Measurements from ENCODE around the gene MTCL1.

MTCL1 gene

DNA sequence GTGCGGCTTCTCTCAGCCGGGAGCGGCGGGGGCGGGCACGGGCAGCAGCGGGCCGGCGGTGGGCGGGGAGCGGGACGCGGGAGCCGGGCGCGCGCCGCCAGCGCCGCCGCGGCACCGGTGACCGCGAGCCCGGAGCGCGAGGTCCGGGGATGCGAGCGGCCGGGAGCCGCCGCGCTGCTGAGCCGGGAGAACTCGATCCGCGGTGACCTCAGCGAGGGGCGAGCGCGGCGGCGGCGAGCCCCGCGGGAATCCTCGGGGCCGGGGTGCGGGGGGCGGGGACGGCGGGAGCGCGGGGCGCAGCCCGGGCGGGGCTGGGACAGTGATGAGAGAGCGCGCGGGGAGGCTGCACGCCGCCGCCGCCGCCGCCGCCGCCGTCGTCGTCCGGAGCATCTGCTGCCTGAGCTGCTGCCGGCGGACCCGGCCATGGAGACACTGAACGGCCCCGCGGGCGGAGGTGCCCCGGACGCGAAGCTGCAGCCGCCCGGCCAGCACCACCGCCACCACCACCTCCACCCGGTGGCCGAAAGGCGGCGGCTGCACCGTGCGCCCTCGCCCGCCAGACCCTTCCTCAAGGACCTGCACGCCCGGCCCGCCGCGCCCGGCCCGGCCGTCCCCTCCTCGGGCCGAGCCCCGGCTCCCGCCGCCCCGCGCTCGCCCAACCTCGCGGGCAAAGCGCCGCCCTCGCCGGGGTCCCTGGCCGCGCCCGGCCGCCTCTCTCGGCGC lies at the start of gene MTCL1:
MTCL1 (plus strand) TSS at position 319 of the 723 bp plus-strand sequence; CDS start at position 424, 105 bp downstream.
- peak; percentile 87 for DNase-seq

DNA sequence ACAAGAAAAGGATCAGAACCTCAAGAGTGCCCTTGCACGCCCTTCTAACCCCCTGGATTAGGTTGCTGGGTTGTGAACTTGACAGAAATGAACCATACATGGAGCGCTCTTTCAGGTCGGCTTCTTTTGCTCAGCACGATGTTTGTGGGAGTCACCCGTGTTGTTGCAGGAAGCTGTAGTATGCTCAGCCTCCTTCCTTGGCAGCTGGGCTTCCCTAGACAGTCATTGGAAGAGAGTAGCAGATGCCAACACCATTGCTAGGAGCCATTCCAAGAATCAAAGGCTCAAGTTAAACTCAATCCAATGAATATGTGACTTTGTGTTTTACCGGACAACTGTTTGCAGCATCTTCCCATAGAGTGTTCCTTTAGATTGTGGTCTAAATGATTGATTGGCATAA lies 49.1 kb upstream of the MTCL1 start:
- no peak for DNase-seq

DNA sequence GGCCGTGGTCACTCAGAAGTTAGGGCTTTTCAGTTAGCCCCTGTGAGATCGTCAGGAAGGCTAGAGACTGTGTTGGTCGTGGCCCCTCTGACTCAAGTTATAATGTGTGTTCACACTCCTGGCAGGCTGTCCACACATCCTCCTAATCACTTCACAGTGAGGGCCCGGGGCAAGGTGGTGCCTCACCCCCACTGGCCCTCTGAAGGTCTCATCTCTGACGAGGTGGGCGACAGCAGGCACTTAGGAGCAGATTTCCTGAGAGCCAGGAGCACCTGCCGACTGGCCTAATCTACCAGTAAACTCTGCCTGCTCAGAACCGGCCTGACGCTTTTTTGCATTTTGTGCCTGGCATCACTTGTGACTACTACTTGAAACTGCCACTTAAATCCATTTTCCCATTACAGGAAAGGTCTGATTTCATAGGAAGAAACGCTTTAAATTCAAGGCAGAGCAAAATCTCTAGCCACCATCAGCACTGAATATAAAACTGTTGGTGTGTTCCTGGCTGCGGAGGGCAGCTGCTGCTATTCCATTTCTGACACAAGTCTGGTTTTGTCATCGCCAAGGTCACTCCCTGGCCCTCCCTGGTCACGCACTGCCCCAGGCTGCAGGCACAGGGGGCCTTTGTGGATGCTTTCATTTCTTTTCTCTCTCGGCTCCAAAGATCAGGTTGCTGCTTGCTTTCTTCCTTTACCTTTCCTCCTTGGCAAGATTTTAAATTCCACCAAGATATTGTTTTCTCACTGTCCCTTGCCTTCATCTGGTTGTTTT lies 48.1 kb upstream of the MTCL1 start:
- DNase-seq: peak; percentile 59

DNA sequence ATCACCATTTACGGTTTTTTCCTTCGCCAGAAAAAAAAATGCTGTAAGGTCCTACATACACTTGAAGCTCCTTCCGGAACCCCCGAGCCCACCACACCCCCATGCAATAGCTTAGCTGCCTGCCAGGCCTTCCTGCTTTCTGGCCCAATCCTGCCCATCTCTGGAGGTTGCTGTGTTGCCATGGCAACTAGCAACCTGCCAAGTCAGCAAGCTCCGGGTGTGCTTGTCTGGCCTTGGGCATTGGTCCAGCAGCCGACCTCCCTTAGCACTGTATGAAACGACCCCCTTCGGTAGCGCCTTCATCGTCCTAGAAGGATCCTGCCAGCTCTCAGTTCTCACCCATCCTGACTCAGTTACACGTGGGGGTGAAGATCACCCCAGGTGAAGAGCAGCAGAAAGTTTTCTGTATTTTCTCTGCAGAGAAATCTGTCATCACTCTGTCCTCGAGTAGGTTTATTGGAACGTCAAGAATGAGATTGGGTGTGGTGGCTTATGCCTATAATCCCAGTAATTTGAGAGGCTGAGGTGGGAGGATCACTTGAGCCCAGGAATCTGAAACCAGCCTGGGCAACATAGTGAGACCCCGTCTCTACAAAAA lies 47.4 kb upstream of the MTCL1 start:
- DNase-seq: peak; percentile 23

DNA sequence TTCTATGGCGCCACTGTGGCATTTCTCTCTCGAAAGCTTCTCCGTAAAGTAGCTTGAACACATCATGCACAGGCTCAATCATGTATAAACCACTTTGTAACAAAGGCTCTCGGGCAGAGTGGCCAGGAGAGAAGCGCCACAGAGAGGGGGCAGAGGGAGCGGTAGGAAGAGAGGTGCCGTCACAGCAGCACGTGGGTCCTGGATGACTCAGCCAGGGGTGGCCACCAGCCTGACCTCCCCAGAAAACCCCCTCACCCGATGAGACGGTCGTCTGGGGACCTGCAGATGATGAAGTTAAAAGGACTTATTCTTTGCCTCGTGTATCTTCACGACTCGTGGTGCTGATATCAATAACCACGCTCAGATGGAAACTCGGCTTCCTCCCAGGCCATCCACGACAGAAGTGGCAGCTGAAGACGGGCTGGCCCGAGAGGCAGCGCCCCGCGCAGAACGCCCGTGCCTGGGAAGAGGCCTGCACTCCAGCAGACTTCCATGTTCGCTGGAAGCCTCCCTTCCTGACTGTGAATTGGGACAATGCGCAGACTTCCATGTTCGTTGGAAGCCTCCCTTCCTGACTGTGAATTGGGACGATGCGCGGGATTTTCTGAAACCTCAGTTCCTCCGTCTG lies 46.4 kb upstream of the MTCL1 start:
- peak; percentile 79 for DNase-seq

DNA sequence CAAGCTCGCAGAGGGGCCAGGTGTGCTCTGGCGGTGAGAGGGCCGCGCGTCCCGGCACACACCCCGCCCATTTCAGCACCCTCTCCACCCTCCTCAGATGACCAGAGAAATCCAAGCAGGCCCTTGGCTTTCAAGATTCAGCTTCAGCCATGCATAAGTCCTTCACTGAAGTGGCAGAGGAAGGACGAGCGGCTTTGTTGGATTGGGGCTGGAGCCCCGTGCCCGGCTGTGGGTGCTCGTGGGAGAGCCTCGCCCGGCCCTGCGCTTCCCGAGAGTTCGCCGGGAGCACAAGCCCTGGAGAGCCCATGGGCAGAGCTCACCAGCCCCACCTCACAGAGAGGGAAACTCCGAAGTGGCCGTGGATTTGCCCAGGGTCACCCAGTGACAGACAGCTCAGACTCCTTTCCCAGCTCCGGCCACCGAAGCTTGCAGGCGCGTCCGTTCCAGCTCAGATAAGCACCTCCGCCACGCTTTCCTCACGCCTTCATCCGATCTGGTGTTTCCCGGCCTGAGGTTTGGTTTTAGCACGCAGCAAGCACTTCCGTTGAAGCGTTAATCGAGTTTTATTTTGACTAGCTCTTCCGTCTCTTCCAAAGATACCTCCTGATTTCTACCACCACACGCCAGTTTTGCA lies 45.6 kb upstream of the MTCL1 start:
- DNase-seq: peak; percentile 77

DNA sequence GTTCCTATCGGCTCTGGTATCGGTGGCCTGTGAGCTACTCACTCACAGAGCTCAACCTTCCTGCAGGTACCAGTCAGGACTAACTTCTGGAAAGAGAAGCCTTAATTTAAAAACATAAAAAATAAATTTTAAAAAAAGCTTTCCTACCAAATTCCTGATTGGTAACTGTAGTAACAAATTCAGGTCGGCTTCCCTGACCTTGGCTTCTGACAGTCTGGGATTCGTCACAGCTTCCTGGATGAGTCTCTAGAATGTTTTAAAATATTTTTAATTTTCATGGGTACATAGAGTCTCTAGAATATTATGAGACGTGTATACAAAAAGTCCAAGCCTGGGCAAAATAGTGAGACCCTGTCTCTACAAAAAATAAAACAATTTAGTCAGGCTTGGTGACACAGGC lies 45.0 kb upstream of the MTCL1 start:
- no peak for DNase-seq

DNA sequence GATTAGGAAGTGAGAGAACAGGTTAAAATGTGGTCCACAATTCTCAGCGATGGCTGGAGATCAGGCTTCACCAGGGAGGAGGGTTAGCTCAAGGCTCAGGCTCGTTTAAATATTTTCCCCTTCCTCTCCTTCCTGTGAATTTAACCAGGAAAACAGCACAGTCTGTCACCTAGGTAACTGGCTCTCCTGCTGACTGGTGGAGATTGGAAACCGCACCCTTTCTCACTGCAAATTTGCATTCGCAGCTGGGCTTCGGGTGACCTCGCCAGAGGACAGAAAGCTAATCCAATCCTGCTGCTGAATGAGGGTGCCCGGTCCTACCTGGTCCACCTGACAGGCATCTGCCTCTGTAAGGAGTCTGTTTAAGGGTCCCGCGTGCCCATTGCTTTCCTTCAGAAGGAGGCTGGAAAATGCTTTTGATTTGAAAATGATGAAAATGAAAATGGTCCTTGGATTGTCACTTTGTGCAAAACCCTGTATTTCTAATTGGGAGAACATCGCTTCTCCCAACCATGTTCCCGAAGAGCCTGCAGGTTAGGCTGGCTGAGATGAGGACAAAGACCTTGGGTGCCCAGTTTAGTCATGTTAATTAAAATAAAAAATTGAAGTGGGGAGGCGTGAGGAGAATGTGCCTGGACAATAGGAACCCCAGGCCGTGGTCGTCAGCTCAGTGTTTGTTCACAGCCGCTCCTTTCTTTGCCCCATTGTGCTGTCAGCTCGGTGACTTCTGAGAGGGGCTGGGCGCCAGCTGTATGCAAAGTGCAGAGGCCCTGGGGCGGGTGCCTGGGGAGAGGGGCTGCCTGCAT lies 43.4 kb upstream of the MTCL1 start:
- peak; percentile 98 for DNase-seq

DNA sequence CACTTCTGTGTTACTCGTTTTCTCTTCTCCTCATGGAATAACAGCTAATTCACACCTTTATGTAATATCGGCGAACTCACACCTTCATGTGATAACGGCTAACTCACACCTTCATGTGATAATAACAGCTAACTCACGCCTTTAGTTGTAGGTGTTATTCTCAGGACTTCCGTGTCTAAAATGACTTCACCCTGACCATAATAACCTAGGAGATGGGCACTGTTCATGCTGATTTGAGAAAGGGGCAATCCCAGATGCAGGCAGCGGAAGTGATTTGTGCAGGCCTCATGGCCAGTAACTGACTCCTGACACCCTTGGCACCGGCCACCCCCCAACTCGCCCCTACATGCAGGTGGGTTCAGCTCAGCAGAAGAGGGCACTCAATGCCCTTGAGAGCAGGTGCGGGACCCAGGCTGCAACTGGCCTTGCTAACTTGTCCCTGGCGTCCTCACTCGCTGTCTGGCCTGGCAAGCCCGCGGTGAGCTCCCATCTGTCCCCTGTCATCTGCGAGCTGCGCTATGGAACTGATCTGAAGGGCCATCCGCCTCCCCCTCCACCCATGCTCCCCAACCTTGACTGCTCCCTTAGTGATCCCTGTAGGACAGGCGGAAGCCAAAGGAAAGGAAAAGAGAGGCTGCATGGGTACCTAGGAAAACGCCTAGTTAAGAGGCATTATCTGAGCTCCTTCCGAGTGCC lies 42.6 kb upstream of the MTCL1 start:
- peak; percentile 84 for DNase-seq

DNA sequence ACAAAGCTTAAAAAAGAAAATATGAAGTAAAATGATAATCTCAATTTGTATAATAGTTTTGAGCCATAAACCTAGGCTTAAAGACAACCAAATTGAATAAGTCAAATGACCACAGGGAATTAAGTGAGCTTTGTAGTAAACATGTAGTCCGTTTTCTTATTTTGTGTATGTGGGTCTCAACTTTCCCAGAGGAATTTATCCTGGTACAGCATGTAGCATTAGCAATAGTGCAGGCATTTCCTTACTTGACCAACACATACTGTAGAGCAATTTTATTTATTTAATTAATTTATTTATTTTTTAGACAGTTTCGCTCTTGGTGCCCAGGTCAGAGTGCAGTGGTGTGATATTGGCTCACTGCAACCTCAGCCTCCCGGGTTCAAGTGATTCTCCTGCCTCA lies 37.5 kb upstream of the MTCL1 start:
- DNase-seq: no peak

DNA sequence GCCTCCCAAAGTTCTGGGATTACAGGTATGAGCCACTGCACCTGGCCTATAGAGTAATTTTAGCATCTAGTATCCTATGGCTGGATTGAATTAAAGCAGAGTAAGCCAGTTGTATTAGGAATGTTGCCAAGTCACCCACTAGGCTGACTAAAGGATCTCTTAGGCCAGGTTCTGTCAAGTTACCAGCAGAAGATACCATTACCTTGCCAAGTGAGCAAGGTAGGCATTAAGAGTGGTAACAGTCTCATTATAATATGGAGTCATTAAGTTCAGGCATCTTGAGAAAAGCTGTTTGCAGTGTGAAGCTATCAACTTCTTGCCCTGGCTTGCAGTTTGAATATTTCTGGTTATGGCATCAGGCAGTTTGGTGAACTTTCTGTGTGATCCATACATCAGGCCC lies 37.0 kb upstream of the MTCL1 start:
- peak; percentile 18 for DNase-seq

DNA sequence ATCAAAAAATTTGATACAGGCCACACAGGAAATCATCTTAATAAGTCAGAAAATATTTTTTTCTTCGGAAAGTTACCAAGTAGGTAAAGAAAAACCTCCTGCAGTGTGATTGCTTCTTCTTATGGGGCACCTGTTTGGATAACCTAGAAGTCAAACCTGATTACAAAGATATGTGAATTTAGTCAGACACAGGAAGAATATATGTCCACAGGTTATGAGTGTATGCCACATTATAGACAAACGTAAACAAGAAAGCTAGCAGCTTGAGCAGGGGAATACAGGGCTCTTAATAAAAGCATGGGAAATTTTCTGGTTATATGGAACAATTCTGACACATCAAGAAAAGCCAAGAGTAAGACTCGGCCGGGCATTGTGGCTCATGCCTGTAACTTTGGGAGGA lies 35.8 kb upstream of the MTCL1 start:
- DNase-seq: no peak

DNA sequence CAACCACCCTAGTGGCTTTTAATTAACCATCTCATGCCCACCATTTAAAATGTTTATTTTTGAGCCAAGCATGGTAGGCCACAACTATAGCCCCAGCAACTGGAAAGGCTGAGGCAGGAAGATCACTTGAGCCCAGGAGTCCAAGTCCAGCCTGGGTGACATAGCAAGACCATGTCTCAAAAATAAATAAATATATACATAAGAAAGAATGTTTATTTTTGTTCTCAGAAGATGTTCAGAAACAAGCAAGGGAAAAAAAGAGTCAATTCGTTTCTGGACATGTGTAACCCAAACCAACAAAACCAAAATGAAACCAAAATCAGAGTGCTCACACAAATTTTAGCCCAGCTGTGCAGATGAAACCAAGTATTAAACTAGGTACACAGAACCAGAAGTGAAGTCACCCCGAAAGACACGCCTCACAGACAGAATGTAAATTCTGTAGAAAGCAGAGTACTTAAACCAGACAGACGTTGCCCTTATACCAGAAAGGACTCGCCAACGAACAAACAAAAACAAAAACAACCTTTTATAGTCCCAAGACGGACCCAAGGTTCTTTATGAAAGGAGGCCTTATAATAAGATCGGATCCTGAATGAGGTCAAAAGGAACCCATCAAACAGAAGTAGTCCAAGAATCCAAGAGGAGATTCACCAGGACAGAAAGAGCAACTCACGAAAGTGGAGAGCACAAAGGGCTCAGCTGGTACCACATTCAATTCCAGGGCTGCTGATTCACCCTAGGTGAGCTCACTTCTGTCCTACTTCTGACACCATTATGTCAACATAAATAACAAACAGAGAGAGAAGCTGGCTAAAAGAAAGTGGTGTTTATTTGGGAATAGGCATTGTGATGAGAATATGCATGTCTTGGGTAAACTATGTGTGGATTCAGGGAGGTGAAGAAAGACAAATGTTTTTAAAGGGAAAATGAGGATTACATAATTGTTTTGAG lies 31.8 kb upstream of the MTCL1 start:
- DNase-seq: peak; percentile 75

DNA sequence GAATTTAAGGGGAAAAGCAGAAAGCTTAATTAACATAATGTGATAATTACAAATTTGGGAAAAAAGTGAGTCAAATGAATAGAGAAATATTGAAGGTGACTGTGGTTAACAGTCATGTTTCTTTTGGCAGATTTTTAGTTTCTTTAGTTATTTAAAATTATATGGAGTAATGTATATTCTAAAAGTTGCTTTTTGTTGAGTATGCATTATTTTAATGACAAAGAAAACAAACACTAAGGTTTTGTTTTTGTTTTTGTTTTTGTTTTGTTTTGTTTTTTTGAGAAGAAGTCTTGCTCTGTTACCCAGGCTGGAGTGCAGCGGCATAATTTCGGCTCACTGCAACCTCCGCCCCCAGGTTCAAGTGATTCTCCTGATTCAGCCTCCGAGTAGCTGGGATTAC lies 30.3 kb upstream of the MTCL1 start:
- no peak for DNase-seq

DNA sequence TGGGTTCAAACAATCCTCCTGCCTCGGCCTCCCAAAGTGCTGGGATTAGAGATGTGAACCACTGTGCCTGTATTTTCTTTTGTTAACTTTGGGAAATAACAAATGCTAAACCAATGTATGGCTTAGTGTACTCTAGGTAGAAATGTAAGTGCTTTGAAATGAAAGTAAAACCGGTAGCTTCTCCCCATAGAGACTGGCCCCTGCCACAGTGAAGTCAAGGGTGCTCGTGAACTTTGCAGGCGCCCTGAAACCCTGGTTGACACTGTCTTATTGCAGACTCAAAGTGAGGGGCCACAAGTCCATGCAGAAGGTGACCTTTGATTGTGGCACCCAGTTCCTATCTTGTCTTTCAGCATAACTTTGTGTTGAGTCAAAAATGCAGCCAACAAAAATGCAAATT lies 24.2 kb upstream of the MTCL1 start:
- no peak for DNase-seq

DNA sequence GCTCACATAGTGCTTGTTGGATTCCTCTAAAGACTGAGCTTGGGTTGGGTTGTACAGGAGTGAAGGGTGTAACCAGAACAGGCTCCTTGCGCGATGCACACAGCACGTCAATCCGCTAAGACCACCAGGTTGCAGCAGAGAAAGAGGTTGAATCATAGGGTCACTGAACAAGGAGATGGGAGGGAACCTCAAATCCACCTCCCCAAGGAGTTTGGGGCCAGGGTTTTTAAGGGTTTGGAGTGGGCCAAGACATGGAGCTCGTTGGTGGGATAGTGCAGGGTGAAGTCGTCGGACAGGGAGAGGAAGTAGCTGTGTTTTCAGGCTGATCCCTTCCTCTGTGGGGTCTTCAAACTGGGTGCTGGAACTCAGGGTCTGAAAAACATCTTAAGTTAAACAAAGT lies 20.8 kb upstream of the MTCL1 start:
- no peak for DNase-seq

DNA sequence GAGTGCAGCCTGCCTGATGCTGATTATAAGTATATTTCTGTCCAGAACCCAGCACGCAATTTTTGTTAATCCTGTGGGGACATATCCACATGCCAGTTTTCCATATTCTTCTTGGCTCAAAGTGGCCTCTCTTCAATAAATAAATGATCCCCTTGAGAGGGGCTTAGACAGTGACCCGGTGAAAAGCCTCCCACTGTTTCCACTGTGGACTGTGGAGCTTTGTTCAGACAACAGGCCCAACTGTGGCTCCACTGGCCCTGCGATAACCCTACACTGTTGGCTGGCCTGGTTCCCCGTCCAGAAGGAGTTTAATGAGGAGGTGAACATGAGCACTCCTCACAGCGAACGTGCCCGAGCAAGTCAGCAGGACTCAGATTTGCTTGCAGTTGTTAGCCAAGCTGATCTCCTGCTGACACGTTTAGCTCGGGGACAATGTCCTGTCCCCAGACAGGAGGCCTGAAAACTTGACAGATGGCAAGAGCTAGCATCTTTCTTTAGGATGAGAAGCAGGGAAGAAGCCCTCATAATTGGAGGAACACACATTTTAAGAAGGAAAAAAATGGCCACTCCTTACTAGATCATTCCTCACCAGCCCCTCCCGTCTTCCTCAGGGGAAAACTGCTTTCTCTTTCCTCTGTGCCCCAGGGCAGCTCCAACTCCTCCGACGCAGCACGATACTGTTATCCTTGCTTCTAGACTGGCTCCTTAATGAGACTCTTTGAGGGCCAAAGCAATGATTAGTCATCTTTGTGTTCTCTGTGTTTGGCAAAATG lies 20.0 kb upstream of the MTCL1 start:
- DNase-seq: peak; percentile 77

DNA sequence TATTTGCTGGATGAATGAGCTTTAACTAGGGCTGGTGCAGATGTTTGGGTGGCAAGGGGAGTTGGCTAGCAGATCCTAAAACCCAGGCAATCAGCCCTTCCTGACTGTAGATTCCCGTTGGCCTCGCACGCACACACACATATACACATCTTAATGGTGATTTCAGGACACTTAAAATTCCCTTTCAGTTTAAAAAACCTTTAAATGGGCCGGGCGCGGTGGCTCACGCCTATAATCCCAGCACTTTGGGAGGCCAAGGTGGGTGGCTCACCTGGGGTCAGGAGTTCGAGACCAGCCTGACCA lies 19.5 kb upstream of the MTCL1 start:
- DNase-seq: no peak

DNA sequence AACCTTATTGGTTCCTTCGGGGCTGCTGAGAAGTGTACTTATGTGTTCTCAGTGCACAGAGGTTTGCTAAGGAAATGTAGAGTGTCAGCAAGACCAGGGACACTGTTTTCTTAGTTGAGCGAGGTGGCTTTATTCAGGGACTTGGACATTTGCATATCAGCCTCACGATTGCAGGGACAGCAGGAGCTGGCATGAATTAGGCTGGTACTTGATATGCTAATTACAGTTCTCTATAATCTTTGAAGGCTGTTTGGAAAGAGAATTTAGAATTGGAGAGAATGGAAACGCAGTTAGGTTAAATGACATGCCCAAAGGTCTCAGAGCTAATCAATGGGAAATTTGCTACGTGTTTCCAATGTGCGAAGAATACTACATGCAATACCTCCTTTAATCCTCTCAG lies 18.7 kb upstream of the MTCL1 start:
- DNase-seq: no peak

Data from NCI-H345 (cell line).